Endothelial cell (in vitro differentiated cells): ENCODE measurements around the gene AZIN2. TPM values are rescaled to one million over a fixed set of nuclear protein-coding genes. Genes with fewer than 3 reads are reported as not detected.

Experiments
- DNase-seq: peaks from one replicate; pipeline ENCODE4 v3.0.0; 2021; ENCODE audit warnings: low spot score
- H3K27ac Mint-ChIP-seq: one replicate; pipeline ENCODE4 v1.8.0; 2021; ENCODE audit warnings: mixed read lengths, inconsistent platforms; ENCODE audit not compliant: unreplicated experiment
- H3K27me3 Mint-ChIP-seq: one replicate; pipeline ENCODE4 v1.8.0; 2021; ENCODE audit warnings: mild to moderate bottlenecking, moderate library complexity, mixed read lengths, inconsistent platforms; ENCODE audit not compliant: unreplicated experiment
- H3K36me3 Mint-ChIP-seq: one replicate; pipeline ENCODE4 v1.8.0; 2021; ENCODE audit warnings: mild to moderate bottlenecking, low read depth, mixed read lengths, inconsistent platforms; ENCODE audit not compliant: unreplicated experiment
- H3K4me1 Mint-ChIP-seq: one replicate; pipeline ENCODE4 v1.8.0; 2021; ENCODE audit warnings: mild to moderate bottlenecking, mixed read lengths, inconsistent platforms; ENCODE audit not compliant: unreplicated experiment
- H3K4me3 Mint-ChIP-seq: one replicate; pipeline ENCODE4 v1.8.0; 2021; ENCODE audit warnings: mild to moderate bottlenecking, mixed read lengths, inconsistent platforms; ENCODE audit not compliant: unreplicated experiment
- H3K9me3 Mint-ChIP-seq: one replicate; pipeline ENCODE4 v1.8.0; 2021; ENCODE audit warnings: mixed read lengths, inconsistent platforms; ENCODE audit not compliant: unreplicated experiment
- total RNA-seq: library from RNA; stranded (reverse); fragmentation: NEBNext Ultra II Directional; extraction: Animal tissue kit (Norgen Biotek cat#: 25700); gene quantifications from one replicate; pipeline ENCODE4 v1.2.1, GENCODE V29; 2021; ENCODE audit not compliant: unreplicated experiment
- TF ChIP-seq, protein P1 (sequence below): fragments of 200-600 bp; sonication (generic); IDR thresholded peaks from one replicate; pipeline ENCODE4 v1.5.0; 2021; ENCODE audit warnings: antibody characterized with exemption; ENCODE audit not compliant: unreplicated experiment

The AZIN2 gene
- total RNA-seq, 1 donor from 2014 or later: 1.4 TPM

DNA sequence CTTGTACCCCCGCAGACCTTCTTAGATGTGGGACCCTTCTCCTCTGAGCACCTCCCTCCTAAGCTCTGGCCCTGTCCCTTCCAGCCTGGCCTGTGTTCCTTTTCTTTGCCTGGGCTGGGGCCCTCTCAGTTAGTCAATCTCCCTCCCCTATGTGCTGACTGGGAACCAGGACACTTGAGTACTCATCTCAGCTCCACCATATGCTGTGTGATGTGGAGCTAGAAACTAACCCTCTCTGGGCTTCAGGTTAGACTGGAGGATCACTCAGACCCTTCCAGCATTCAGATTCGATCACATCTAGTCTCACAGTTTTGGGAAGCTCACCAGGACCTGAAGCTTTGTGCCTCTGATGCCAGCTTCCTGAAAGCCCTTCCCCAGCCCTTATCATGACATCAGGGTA, 60.3 kb downstream of the AZIN2 start:
- H3K27ac Mint-ChIP-seq: no peak overlapping the region
- H3K4me1 Mint-ChIP-seq: peaks cover 7% of the 10 kb centered on the region
- H3K9me3 Mint-ChIP-seq: no peaks in the 10 kb centered on the region
- TF ChIP-seq, protein P1, sequence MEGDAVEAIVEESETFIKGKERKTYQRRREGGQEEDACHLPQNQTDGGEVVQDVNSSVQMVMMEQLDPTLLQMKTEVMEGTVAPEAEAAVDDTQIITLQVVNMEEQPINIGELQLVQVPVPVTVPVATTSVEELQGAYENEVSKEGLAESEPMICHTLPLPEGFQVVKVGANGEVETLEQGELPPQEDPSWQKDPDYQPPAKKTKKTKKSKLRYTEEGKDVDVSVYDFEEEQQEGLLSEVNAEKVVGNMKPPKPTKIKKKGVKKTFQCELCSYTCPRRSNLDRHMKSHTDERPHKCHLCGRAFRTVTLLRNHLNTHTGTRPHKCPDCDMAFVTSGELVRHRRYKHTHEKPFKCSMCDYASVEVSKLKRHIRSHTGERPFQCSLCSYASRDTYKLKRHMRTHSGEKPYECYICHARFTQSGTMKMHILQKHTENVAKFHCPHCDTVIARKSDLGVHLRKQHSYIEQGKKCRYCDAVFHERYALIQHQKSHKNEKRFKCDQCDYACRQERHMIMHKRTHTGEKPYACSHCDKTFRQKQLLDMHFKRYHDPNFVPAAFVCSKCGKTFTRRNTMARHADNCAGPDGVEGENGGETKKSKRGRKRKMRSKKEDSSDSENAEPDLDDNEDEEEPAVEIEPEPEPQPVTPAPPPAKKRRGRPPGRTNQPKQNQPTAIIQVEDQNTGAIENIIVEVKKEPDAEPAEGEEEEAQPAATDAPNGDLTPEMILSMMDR: no peak
- H3K4me3 Mint-ChIP-seq: no peak overlapping the region
- H3K36me3 Mint-ChIP-seq: no peaks in the 10 kb centered on the region
- DNase-seq: no peak
- H3K27me3 Mint-ChIP-seq: peaks cover 7% of the 10 kb centered on the region

- Mint-ChIP-seq H3K27me3 (peaks cover 9% of the 10 kb centered on the region), H3K36me3 (peaks cover 3% of the 10 kb centered on the region), H3K4me1 (peaks cover 7% of the 10 kb centered on the region), H3K9me3 (no peaks in the 10 kb centered on the region), H3K27ac (no peak overlapping the region), H3K4me3 (no peak overlapping the region)
- TF ChIP-seq, protein P1: no peak
- DNase-seq: no peak
These were observed 60.8 kb downstream of the AZIN2 start for GRCh38 chr1:33141781-33142180.

DNA sequence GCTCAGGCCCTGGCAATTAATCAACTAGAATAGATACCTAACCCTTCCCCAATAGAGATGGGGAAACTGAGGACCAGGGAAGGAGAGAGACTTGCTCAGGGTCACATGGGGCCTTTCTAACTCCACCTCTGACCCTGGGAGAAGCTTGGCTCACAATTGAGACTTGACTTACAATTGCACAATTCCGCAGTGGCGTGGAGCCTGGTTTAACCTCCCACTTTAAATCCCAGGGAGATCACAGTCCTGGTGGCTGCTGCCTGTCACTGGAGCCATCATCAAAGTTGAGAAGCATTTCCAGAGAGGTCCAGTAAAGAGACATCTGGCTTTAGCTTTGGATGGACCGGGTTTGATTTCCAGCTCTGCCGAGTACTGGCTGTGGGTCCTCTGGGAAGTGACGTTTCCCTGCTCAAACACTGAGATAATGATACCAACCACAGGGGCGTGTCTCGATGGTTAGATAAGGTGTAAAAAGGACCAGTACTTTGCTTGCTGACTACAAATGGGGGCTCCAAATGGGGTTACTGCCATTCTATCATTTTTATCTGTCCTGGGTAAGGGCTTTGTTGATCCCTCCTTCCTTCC, 61.6 kb downstream of the AZIN2 start:
- Mint-ChIP-seq H3K9me3 (no peaks in the 10 kb centered on the region), H3K36me3 (peaks cover 5% of the 10 kb centered on the region), H3K4me1 (peaks cover 7% of the 10 kb centered on the region), H3K27ac (no peak overlapping the region), H3K27me3 (peaks cover 13% of the 10 kb centered on the region), H3K4me3 (no peak overlapping the region)
- no peak for DNase-seq
- TF ChIP-seq, protein P1: no peak

GRCh38 chr1:33143176-33143575, 62.2 kb downstream of the AZIN2 start:
- H3K9me3 Mint-ChIP-seq: no peaks in the 10 kb centered on the region
- H3K4me3 Mint-ChIP-seq: no peak overlapping the region
- DNase-seq: no peak
- peaks cover 7% of the 10 kb centered on the region for H3K4me1 Mint-ChIP-seq
- H3K27me3 Mint-ChIP-seq: peaks cover 14% of the 10 kb centered on the region
- H3K27ac Mint-ChIP-seq: no peak overlapping the region
- TF ChIP-seq, protein P1: no peak
- peaks cover 5% of the 10 kb centered on the region for H3K36me3 Mint-ChIP-seq

DNA sequence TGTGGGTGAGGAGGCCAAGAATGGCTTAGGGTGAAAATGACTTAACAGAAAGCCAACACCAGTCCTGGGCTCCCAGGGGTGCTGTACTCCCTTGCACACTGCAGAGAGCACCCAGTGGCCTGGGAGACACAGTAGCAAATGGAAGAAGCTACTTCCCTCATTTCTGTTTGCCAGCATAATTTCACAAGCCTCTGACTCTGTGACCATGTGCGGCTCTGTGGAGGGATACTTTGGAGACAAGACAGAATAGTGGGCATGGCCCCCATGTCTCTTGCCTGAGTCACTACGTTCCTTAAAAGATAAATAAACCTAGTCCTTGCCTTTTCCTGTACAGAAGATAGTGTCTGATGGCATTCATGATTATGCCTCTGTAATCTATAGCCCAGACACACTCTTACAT, 62.7 kb downstream of the AZIN2 start:
- no peak for DNase-seq
- no peak overlapping the region for H3K4me3 Mint-ChIP-seq
- H3K27ac Mint-ChIP-seq: no peak overlapping the region
- H3K9me3 Mint-ChIP-seq: no peaks in the 10 kb centered on the region
- H3K27me3 Mint-ChIP-seq: peaks cover 15% of the 10 kb centered on the region
- TF ChIP-seq, protein P1: no peak
- peaks cover 5% of the 10 kb centered on the region for H3K36me3 Mint-ChIP-seq
- H3K4me1 Mint-ChIP-seq: peaks cover 7% of the 10 kb centered on the region
